HG02571 (cell line): ENCODE measurements around the gene TMEFF2.

Experiments used
- ATAC-seq: cut with Tn5 transposase; IDR thresholded peaks from one replicate; pipeline ENCODE4 v1.9.1; 2021; ENCODE audit warnings: mild to moderate bottlenecking, moderate library complexity; ENCODE audit not compliant: unreplicated experiment

TMEFF2 gene

GRCh38 chr2:191912764-191913163, 282.0 kb downstream of the TMEFF2 start:
- no peak for ATAC-seq

- ATAC-seq, result no peak
These were observed 284.2 kb downstream of the TMEFF2 start for GRCh38 chr2:191910518-191910917.

GRCh38 chr2:191908874-191909273, 285.9 kb downstream of the TMEFF2 start:
- ATAC-seq, result no peak

GRCh38 chr2:191907545-191907944, 287.2 kb downstream of the TMEFF2 start:
- ATAC-seq, result no peak

- no peak for ATAC-seq
These were observed 287.6 kb downstream of the TMEFF2 start for GRCh38 chr2:191907091-191907490.

GRCh38 chr2:191905336-191905735, 289.4 kb downstream of the TMEFF2 start:
- no peak for ATAC-seq

GRCh38 chr2:191901031-191901430, 293.7 kb downstream of the TMEFF2 start:
- ATAC-seq, result no peak

GRCh38 chr2:191899410-191899809, 295.3 kb downstream of the TMEFF2 start:
- ATAC-seq, result no peak
